GM08714 (cell line): ENCODE results near the gene DDT.
"Not testable (repeated sequence)": the region's sequence is repeated elsewhere in the genome, so short reads cannot be mapped to it uniquely, and the experiment has no call there.

Experiments used
- H3K4me3 ChIP-seq: fragments of 200-500 bp; sonication (Bioruptor generic); 2 replicates; pipeline ENCODE4 v1.5.1; 2014; ENCODE audit warnings: mild to moderate bottlenecking, low read length, inconsistent platforms
- ZNF274 ChIP-seq: IDR thresholded peaks from 2 replicates; pipeline ENCODE4 v1.6.1; 2012; ENCODE audit warnings: mild to moderate bottlenecking, low read depth, low read length

Gene DDT

DNA sequence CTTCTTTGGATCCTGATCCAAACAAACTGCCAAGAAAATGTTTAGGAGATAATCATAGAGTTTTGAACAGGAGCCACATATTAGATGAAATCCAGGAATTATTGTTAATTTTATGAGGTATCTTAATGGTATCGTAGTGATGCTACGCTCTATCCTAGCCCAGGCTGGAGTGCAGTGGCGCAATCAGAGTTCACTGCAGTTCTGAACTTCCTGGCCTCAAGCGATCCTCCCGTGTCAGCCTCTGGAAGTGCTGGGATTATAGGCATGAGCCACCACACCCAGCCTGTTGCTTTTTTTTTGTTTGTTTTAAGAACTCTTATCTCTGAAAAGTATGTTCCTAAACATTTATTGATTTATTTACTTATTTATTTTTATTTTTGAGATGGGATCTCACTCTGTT lies 28.6 kb upstream of the DDT start:
- no peak overlapping the region for H3K4me3 ChIP-seq
- TF ChIP-seq ZNF274, result no peak

DNA sequence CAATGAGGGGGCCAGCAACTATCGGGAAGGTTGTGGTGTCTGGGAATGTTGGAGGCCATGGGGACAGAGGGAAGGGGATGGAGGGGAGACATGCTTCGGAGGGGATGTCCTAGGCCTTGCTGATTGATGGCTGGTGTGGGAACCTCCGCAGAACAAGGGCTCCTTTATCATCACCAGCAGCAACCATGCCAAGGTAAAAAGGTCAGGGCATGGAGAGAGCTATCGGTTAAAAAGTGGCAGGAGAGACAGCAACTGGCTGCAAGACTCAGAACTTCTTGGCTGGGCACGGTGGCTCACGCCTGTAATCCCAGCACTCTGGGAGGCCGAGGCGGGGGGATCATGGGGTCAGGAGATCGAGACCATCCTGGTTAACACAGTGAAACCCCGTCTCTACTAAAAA lies 28.0 kb upstream of the DDT start:
- no peak for TF ChIP-seq ZNF274

GRCh38 chr22:24001314-24001713 lies 27.1 kb upstream of the DDT start:
- no peak overlapping the region for H3K4me3 ChIP-seq
- no peak for TF ChIP-seq ZNF274

More for the DNA sequence above, 28.0 kb upstream of the DDT start:
- no peak overlapping the region for H3K4me3 ChIP-seq

DNA sequence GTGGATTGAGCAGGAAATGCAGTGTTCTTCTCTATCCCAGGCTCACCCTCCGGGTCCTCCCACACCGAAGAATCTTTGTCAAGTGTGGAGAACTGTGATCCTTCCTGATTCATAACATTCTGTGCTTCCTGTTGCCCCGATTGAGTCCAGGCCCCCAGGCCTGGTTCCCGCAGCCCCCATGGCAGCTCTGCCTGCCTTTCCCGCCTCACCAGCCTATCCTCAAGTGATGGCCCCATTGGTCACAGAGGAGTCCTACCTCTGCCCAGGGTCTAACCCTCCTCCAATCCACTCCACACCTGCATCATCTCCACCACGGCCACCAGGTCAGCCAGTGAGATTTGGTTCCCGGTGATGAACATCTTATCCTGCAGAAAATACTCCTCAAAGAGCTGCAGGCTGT lies 25.5 kb upstream of the DDT start:
- H3K4me3 ChIP-seq, result not testable (repeated sequence)

DNA sequence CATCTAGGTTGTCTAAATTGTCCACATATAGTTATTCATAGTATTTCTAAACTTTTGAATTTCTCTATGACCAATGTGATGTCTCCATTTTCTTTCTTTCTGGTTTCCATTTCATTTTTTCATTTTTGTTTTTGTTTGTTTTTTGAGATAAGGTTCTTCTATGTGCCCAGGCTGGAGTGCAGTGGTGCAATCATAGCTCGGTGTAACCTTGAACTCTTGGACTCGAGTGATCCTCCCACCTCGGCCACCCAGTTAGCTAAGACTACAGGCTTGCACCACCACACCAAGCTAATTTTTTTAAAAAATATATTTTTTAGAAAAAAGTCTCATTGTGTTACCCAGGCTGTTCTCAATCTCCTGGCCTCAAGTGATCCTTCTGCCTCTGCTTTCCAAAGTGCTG lies 22.9 kb upstream of the DDT start:
- no peak overlapping the region for H3K4me3 ChIP-seq
- TF ChIP-seq ZNF274, result no peak

GRCh38 chr22:23993581-23994177 lies 19.4 kb upstream of the DDT start:
- not testable (repeated sequence) for H3K4me3 ChIP-seq

- not testable (repeated sequence) for H3K4me3 ChIP-seq
Measured at GRCh38 chr22:23993080-23993479, 18.8 kb upstream of the DDT start.

DNA sequence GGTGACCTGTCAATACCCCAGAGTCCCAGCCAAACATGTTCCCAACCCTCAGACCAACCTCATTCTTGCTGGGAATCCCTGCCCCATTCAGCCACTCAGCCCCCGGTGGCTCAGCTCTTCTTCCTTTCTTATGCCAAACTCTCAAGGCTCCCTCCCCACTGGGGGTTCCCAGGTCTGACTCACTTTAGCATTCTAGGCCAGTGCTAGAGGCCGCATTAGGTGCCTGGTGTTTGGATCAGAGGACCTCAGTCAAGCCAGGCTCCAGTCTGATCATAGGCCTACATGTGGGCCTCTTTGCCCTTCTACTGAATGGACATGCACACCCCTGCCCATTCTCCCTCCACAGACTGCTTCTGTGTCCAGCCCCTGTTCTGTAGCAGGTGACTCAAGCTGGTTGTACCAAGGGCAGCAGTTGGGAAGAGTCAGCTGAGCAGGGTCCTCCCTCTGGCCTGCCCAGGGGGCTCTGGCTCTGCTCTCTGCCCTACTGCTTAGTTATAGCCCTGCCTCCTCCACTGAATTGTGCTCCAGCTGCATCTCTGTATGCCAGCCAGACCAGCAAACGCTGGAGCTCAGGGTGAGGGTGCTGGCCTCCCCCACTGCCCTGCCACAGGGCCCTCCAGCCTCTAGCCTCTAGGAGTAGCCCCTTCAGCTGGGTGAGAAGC lies 15.5 kb upstream of the DDT start:
- not testable (repeated sequence) for H3K4me3 ChIP-seq

DNA sequence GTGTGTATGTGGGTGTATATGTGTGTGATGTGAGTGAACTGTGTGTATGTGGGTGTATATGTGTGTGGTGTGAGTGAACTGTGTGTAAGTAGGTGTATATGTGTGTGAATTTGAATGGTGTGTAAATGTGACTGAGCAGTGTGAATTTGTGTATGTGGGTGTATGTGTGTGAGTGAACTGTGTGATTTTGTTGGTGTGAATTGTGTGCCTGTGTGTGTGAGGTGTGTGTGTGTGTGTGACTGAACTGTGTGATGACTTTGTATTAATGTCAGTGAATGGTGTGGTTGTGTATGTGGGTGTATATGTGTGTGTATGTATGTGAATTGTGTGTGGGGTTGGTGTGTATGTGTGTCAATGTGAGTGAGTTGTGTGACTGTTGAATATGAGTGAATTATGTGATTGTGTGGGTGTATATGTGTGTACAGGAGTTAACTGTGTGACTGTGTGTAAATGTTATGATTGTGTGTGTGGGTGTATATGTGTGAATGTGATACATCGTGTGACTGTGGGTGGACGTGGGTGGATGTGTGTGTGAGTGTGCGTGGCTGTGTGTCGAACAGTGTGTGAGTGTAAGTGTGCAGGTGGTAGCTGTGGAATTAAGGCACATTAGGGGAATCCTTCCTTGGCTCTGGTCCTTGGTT lies 12.4 kb upstream of the DDT start:
- not testable (repeated sequence) for H3K4me3 ChIP-seq

- not testable (repeated sequence) for H3K4me3 ChIP-seq
Measured at GRCh38 chr22:23986089-23986488, 11.8 kb upstream of the DDT start.

GRCh38 chr22:23984430-23984829 lies 10.2 kb upstream of the DDT start:
- TF ChIP-seq ZNF274, result no peak
- no peak overlapping the region for H3K4me3 ChIP-seq

- H3K4me3 ChIP-seq, result not testable (repeated sequence)
Measured at GRCh38 chr22:23980567-23980966, 6.3 kb upstream of the DDT start.

GRCh38 chr22:23979557-23980240 lies 5.5 kb upstream of the DDT start, which contains the start of gene GSTT2:
Gene GSTT2 (plus strand): TSS chr22:23980134.
- H3K4me3 ChIP-seq, result not testable (repeated sequence)

DNA sequence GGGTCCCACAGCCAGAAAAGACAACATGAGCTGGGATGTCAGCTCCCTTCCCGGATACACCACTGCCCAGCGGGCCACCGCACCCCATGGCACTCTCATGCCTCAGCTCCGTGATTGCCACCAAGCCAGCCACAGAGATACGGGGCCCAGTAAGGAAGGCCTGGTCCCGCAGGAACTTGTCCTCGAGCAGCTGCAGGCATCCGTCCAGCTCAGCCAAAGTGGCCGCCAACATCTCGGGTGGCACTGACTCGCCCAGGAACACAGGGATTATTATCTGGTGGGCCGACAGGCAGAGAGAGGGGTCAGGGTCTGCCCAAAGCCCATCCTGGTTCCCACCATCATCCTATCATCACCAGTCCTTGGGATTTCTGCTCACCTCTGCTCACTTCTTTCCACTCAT lies 3.1 kb upstream of the DDT start:
- H3K4me3 ChIP-seq, result not testable (repeated sequence)

GRCh38 chr22:23974836-23975352 lies 653 bp upstream of the DDT start:
- not testable (repeated sequence) for H3K4me3 ChIP-seq

DNA sequence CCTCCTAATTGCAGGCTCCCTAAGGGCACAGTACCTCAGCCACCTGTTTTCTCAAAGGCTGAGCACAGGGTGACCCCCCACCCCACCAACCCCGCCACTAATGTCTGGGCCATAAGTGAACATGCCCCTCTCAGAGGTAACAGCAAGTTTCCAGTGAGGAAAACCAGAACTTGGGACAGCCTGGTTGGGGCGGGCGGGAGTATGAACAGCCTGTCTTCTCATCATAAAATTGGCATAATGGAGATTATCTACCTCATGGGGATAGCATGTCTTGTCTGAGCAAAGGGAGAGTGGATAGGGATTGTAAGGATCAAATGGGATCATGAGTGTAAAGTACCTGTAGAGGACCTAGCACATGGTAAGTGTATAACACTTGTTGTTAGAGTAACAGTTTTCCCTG lies 2.3 kb downstream of the DDT start:
- not testable (repeated sequence) for H3K4me3 ChIP-seq
